Suprapubic skin (tissue), 4 donors: ENCODE data around the gene C11orf24. TPM values are rescaled to one million over a fixed set of nuclear protein-coding genes. Genes with fewer than 3 reads are reported as not detected.

Experiments
- DNase-seq, 2 donors: peaks; one replicate each; pipeline ENCODE4 v3.0.0-alpha.2; 2019; ENCODE audit warnings: low spot score in 2 of 2
- H3K27ac ChIP-seq: fragments of 200-600 bp; sonication (generic); one replicate; pipeline ENCODE4 v1.5.1; 2019
- H3K27me3 ChIP-seq: fragments of 200-600 bp; sonication (generic); one replicate; pipeline ENCODE4 v1.5.1; 2019
- H3K36me3 ChIP-seq: fragments of 200-600 bp; sonication (generic); one replicate; pipeline ENCODE4 v1.5.1; 2019
- H3K4me1 ChIP-seq: fragments of 200-600 bp; sonication (generic); one replicate; pipeline ENCODE4 v1.5.1; 2019
- H3K4me3 ChIP-seq: fragments of 200-600 bp; sonication (generic); one replicate; pipeline ENCODE4 v1.5.1; 2019; ENCODE audit warnings: mild to moderate bottlenecking
- H3K9me3 ChIP-seq: fragments of 200-600 bp; sonication (generic); one replicate; pipeline ENCODE4 v1.5.1; 2019
- CTCF ChIP-seq, 2 donors: fragments of 200-600 bp in 1 of 2; fragments of 450-650 bp in 1 of 2; sonication (generic) in 1 of 2; IDR thresholded peaks; one replicate each; pipeline ENCODE4 v1.5.1; 2016 to 2019; ENCODE audit warnings: antibody characterized with exemption in 2 of 2, mild to moderate bottlenecking in 1 of 2, moderate library complexity in 1 of 2
- EP300 ChIP-seq: sonication (generic); formaldehyde crosslinking; IDR thresholded peaks from one replicate; pipeline ENCODE4 v1.6.1; 2017; ENCODE audit warnings: antibody characterized with exemption
- POLR2A ChIP-seq, 2 donors: fragments of 450-650 bp; IDR thresholded peaks; one replicate each; pipeline ENCODE4 v1.6.1; 2017; ENCODE audit warnings: antibody characterized with exemption in 2 of 2, mild to moderate bottlenecking in 2 of 2, moderate library complexity in 2 of 2
- POLR2AphosphoS5 ChIP-seq, 3 donors: sonication (generic); formaldehyde crosslinking; IDR thresholded peaks; one replicate each; pipeline ENCODE4 v1.6.1; 2017; ENCODE audit warnings: antibody characterized with exemption in 3 of 3
- WGBS: methylation state at CpG from one replicate; pipeline ENCODE4 v1.1.5; 2018; 5-methylcytosine and 5-hydroxymethylcytosine counted together
- total RNA-seq, 4 donors: library from RNA; depleted of rRNA; stranded (reverse); fragments of >200 nt; gene quantifications; one replicate each; pipeline ENCODE4 v1.1.0, GENCODE V29; 2016

C11orf24 gene
- total RNA-seq, 4 donors from 2014 or later: 7.2 to 24.8 (median 16.7) TPM

GRCh38 chr11:68260484-68260883, 11.3 kb downstream of the C11orf24 start:
- Histone ChIP-seq H3K36me3 (peaks cover 43% of the 10 kb centered on the region), H3K4me1 (peaks cover 6% of the 10 kb centered on the region), H3K9me3 (no peaks in the 10 kb centered on the region), H3K4me3 (no peak overlapping the region), H3K27me3 (no peaks in the 10 kb centered on the region), H3K27ac (no peak overlapping the region)
- 90% methylated on average over 6 of the region's 6 CpGs for WGBS
- no peak for DNase-seq
- no peak for TF ChIP-seq CTCF (IDR thresholded peaks at IDR 0.05)
- TF ChIP-seq POLR2A (IDR thresholded peaks at IDR 0.05): no peak
- no peak for TF ChIP-seq EP300
- no peak for TF ChIP-seq POLR2AphosphoS5 (IDR thresholded peaks at IDR 0.05)

GRCh38 chr11:68259122-68259959, 12.4 kb downstream of the C11orf24 start:
- 82% methylated on average over 10 of the region's 15 CpGs for WGBS

GRCh38 chr11:68258363-68258765, 13.4 kb downstream of the C11orf24 start:
- Histone ChIP-seq H3K4me3 (no peak overlapping the region), H3K4me1 (peaks cover 6% of the 10 kb centered on the region), H3K27me3 (no peaks in the 10 kb centered on the region), H3K27ac (no peak overlapping the region), H3K36me3 (peaks cover 28% of the 10 kb centered on the region), H3K9me3 (no peaks in the 10 kb centered on the region)
- DNase-seq: no peak
- TF ChIP-seq EP300: no peak
- no peak for TF ChIP-seq POLR2AphosphoS5 (IDR thresholded peaks at IDR 0.05)
- TF ChIP-seq POLR2A (IDR thresholded peaks at IDR 0.05): no peak
- no peak for TF ChIP-seq CTCF (IDR thresholded peaks at IDR 0.05)
- WGBS: 85% methylated on average over 10 of the region's 13 CpGs

More at GRCh38 chr11:68259122-68259959, 12.4 kb downstream of the C11orf24 start:
- Histone ChIP-seq H3K27ac (no peak overlapping the region), H3K27me3 (no peaks in the 10 kb centered on the region), H3K4me1 (peaks cover 6% of the 10 kb centered on the region), H3K36me3 (peaks cover 37% of the 10 kb centered on the region), H3K9me3 (no peaks in the 10 kb centered on the region), H3K4me3 (no peak overlapping the region)
- TF ChIP-seq EP300: no peak
- TF ChIP-seq POLR2AphosphoS5 (IDR thresholded peaks at IDR 0.05): no peak
- no peak for TF ChIP-seq CTCF (IDR thresholded peaks at IDR 0.05)
- no peak for TF ChIP-seq POLR2A (IDR thresholded peaks at IDR 0.05)
- no peak for DNase-seq

- Histone ChIP-seq H3K4me1 (peaks cover 6% of the 10 kb centered on the region), H3K27me3 (no peaks in the 10 kb centered on the region), H3K36me3 (peaks cover 21% of the 10 kb centered on the region), H3K9me3 (no peaks in the 10 kb centered on the region), H3K27ac (no peak overlapping the region), H3K4me3 (peak overlapping the region; percentile 15)
- 38% methylated on average over 13 of the region's 22 CpGs for WGBS
- DNase-seq: peak; percentile 97 to 98
- TF ChIP-seq CTCF (IDR thresholded peaks at IDR 0.05) (peak; percentile 86 to 87), POLR2AphosphoS5 (IDR thresholded peaks at IDR 0.05) (no peak)
Observed at GRCh38 chr11:68257477-68258362, 14.1 kb downstream of the C11orf24 start.

- no peak for DNase-seq
- H3K36me3 ChIP-seq: peaks cover 7% of the 10 kb centered on the region
- 67% methylated on average over 9 of the region's 9 CpGs for WGBS
- H3K9me3 ChIP-seq: no peaks in the 10 kb centered on the region
- no peaks in the 10 kb centered on the region for H3K27me3 ChIP-seq
- no peak overlapping the region for H3K4me3 ChIP-seq
- H3K27ac ChIP-seq: no peak overlapping the region
- TF ChIP-seq CTCF (IDR thresholded peaks at IDR 0.05): no peak
- TF ChIP-seq EP300: no peak
- TF ChIP-seq POLR2AphosphoS5 (IDR thresholded peaks at IDR 0.05): no peak
- no peak for TF ChIP-seq POLR2A (IDR thresholded peaks at IDR 0.05)
- H3K4me1 ChIP-seq: peaks cover 6% of the 10 kb centered on the region
Observed at GRCh38 chr11:68256331-68256741, 15.4 kb downstream of the C11orf24 start.
